Amniotic epithelial cell (primary cell): ENCODE results near the gene ISYNA1.
A peak's percentile ranks its signal among the peaks of the same experiment; 100 is the strongest.

Experiments
- DNase-seq: peaks from one replicate; pipeline ENCODE4 v3.0.0-alpha.2; 2010; ENCODE audit warnings: low read depth

The ISYNA1 gene

DNA sequence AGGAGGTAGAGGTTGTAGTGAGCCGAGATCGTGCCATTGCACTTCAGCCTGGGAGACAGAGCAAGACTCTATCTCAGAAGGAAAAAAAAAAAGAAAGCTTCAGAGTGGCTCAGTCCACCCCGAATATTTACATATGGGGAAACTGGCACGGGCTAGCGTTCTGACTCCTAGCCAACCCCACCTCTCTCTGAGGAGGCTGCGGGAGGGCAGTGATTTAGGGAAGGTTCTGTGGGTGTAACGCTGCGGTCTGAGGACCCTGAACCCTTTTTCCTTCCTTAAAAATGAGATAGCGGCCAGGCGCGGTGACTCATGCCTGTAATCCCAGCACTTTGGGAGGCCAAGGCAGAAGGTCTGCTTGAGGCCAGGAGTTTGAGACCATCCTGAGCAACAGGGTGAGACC lies 45.5 kb downstream of the ISYNA1 start:
- peak; percentile 86 for DNase-seq

DNA sequence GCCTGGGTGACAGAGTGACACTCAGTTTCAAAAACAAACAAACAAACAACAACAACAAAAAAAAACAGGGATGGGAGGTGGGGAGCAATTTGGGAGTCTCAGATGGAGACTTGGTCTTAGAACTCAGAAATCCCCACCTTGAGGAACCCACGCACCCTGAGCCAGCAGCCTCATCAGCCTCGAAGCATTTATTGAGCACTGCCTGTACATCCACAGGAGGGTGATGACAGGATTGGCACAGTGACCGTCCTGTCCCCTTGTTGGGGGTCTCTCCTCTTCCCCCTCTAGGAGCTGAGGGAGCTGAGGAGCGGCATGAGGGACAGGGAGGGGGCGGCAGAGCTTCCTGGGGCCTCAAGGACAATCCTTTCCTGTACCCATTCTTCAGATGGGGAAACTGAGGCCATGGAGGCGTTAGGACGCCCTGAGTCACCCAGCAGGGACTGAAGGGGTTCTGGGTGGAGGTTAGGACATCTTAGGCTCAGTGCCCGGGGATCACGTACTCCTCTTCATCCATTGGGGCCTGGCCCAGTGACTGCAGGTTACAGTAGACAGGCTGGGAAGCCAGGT lies 46.3 kb downstream of the ISYNA1 start:
- no peak for DNase-seq

DNA sequence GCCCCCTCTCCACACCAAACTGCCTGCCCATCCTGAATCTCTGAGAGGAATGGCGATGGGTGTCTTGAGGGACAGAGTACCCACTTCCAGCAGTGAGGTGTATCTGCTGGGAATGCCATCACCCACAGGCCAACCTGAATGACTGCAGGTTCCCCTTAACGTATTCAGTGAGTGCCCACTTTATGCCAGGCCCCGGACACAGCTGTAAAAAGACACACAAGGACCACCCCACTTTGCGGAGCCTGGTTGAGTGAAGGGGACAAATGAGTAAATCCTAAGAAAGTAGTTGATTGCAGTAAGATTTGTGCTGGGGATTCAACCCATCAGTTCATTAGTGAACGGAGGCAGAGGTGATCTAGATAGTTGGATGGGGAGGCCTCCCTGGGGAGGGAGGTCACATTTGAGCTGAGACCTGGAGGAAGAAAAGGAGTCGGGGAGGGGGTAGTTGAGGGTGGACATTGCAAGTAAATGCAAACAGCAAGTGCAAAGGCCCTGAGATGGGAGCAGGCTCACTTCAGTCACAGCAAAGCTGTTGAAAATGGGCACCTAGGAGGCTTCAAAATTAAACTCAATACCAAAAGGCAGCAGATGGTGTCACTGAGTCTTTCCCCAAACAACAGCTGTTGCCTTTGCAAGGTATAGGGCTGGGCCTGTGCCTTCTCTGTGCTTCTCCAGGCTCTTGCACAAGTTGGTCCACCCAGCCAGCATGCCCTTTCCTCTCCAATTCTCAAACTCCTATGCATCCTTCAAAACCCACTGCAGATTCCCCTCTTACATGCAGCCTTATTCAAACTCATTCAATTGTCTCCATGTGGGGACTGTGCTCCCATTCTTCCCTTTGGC lies 47.6 kb downstream of the ISYNA1 start:
- no peak for DNase-seq

DNA sequence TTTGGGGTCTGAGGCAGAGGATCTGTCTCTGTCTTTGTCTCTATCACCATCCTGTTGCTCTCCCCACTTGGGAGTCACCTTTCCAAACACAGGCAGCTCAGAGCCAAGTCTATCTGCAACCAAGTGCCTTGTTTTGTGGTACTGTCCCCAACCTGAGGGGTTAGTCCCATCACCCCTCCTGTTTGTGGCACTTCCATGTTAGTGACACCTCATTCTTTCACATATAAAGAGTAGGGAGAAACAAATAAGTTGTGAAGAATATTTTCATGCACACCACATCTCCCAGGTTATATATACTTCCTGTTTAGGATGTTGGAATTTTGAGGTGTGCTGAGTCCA lies 48.2 kb downstream of the ISYNA1 start:
- no peak for DNase-seq

DNA sequence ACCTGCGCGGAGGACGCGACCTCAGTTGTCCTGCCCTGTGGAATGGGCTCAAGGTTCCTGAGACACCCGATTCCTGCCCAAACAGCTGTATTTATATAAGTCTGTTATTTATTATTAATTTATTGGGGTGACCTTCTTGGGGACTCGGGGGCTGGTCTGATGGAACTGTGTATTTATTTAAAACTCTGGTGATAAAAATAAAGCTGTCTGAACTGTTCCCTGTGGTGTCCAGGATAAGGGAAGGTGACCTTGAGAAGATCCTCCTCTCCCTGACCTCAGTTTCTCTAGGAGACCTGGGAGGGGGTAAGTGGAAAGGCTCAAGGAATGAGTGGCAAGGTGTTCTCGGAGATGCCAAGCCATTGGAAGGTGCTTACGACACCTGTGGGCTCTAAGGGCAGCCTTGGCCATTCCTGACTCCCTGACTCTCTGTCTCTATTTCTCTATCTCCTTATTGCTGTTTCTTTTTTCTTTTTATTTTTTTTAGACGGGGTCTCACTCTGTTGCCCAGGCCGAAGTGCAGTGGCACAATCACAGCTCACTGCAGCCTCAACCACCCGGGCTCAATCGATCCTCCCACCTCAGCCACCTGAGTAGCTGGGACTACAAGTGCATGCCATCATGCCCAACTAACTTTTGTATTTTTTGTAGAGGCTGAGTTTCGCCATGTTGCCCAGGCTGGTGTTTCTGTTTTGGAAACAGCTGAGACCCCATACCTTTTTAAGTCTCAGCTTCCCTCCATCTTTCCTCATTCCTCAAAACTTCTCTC lies 48.8 kb downstream of the ISYNA1 start:
- no peak for DNase-seq

DNA sequence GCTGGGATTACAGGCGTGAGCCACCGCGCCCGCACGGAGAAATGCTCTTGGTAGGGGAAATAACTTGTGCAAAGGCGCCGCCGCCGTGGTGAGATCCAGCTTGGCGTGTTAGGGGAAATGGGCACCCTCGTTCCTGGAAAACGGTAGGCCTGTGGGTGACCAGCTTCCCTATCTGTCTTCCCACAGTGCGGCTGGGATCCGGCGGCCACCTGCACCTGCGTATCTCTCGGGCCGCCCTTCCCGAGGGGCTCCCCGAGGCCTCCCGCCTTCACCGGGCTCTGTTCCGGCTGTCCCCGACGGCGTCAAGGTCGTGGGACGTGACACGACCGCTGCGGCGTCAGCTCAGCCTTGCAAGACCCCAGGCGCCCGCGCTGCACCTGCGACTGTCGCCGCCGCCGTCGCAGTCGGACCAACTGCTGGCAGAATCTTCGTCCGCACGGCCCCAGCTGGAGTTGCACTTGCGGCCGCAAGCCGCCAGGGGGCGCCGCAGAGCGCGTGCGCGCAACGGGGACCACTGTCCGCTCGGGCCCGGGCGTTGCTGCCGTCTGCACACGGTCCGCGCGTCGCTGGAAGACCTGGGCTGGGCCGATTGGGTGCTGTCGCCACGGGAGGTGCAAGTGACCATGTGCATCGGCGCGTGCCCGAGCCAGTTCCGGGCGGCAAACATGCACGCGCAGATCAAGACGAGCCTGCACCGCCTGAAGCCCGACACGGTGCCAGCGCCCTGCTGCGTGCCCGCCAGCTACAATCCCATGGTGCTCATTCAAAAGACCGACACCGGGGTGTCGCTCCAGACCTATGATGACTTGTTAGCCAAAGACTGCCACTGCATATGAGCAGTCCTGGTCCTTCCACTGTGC lies 49.6 kb downstream of the ISYNA1 start:
- DNase-seq: no peak

DNA sequence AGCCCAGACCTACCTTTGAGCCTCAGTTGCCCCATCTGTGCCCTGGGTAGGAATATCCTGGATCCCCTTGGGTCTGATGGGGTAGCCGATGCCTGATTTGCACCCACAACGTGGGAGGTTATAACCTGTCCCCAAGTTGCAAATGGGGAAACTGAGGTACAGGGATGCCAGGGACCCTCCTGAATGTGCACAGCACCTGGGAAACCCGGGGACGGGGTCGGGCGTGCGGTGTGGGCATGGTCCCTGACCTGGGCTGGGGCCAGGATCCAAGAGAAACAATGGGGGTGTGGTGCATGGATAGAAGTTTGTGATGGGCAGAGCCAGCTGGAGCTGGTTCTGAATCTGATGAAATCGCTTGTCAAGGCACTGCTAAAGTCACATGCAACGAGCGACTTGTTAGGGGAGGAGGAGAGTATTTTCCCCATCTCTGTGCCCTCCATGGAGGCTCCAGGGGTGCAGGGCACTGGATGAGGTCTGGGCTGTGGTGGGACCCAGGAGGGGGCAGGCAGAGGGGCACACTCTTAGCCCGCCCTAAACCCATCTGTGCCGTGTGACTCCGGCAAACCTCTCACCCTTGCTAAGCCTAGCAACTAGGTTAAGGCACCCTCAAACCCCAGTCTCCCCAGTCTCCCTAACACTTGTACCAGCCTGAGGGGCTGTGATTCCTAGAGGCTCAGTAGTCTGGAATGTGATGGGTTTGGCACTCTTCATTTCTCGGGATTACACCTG lies 51.2 kb downstream of the ISYNA1 start:
- no peak for DNase-seq

DNA sequence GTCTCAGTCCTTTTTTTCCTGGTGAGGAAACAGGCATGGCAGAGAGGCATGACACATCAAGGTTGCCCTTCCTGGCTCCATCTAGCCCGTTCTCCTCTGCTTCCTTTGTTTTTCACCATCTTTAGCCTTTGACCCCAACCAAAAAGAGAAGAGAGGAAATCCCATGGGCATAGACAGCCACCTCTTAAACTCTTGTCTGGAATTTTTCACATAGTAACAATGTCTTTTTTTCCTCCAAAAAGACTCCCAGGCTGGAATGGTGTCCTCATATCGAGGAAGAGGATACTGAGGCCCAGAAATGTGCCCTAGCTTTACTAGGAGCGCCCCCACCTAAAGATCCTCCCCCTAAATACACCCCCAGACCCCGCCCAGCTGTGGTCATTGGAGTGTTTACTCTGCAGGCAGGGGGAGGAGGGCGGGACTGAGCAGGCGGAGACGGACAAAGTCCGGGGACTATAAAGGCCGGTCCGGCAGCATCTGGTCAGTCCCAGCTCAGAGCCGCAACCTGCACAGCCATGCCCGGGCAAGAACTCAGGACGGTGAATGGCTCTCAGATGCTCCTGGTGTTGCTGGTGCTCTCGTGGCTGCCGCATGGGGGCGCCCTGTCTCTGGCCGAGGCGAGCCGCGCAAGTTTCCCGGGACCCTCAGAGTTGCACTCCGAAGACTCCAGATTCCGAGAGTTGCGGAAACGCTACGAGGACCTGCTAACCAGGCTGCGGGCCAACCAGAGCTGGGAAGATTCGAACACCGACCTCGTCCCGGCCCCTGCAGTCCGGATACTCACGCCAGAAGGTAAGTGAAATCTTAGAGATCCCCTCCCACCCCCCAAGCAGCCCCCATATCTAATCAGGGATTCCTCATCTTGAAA lies 52.0 kb downstream of the ISYNA1 start, which contains the start of gene GDF15:
TSS of gene GDF15 (plus strand) at position 484 of the 868 bp plus-strand sequence. CDS start at position 516, 32 bp downstream.
- peak; percentile 84 for DNase-seq

DNA sequence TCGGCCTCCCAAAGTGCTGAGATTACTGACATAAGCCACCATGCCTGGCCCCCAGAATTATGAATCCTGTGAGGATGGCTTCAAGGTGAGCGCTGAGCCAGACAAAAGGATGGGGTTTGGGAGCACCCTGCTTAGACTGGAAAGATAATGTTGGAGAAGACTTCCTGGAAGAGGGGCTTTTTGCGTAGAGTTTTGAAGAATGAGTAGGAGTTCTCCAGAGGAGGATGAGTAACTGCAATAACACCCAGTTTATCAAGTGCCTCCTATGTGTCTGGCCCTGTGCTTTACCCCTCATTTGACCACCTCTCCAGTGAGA lies 52.6 kb downstream of the ISYNA1 start:
- no peak for DNase-seq

DNA sequence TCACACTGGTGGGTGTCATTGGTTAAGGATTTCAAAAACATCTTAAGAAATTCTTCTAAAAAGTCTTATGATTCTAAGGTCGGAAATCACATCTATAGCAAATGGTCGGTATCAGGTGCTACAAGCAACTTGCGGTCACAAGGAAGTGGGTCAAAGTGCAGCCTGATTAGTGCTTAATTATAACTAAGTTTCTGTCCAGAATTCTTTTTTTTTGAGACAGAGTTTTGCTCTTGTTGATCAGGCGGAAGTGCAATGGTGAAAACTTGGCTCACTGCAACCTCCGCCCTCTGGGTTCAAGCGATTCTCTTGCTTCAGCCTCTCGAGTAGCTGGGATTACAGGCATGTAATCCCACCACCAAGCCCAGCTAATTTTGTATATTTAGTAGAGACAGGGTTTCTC lies 53.2 kb downstream of the ISYNA1 start:
- DNase-seq: no peak
